Subcutaneous adipose tissue (tissue), 4 donors: Measurements from ENCODE around the gene SPATS1. TPM values are rescaled to one million over a fixed set of nuclear protein-coding genes. Genes with fewer than 3 reads are reported as not detected.

Experiments
- CTCF ChIP-seq: fragments of 450-650 bp; IDR thresholded peaks from one replicate; pipeline ENCODE4 v1.5.1; 2016; ENCODE audit warnings: low read depth, mild to moderate bottlenecking, control low read depth, antibody characterized with exemption, moderate library complexity
- total RNA-seq, 4 donors: library from RNA; depleted of rRNA; stranded (reverse); fragments of >200 nt; gene quantifications; one replicate each; pipeline ENCODE4 v1.1.0, GENCODE V29; 2016

SPATS1 gene
- total RNA-seq, 4 donors from 2014 or later = not detected

DNA sequence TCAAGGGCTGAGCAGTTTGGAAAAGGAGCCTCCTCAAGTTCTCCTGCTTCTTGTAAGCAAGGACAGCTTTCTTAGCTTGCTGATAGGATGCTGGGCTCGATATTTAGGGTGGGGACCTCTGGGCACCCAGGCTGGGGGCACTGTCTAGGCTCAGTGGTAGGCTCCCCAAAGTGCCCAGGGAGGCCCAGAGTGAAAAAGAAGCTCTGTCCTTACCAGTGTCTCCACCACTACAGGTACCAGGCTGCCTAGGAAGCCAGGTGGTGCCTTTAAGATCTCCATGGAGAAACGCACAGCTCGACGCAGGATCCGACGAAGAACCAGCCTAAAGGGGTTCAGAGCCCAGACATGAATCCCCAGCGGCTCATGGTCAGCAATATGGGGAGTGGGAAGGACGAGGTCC lies 35.7 kb upstream of the SPATS1 start:
- no peak for TF ChIP-seq CTCF

- no peak for TF ChIP-seq CTCF
Measured at GRCh38 chr6:44307217-44307616, 35.2 kb upstream of the SPATS1 start.

DNA sequence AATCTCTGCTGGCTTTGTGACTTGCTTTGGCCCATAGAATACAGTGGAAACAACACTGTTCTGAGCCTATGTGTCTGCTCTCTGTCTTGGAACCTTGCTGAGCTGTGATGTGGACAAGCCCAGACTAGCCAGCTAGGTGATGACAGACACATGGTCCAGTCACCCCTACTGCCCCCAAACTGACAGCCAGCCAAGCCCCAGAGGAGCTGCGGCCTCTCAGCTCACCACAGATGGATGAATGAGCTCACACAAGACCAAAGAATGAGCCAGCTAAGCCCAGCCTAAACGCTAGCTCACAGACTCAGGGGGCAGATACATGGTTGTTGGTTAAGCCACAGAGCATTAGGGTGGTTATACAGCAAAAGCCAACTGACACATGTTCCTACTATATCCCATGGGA lies 33.4 kb upstream of the SPATS1 start:
- TF ChIP-seq CTCF = no peak

- TF ChIP-seq CTCF = no peak
Measured at GRCh38 chr6:44309631-44310030, 32.8 kb upstream of the SPATS1 start.

DNA sequence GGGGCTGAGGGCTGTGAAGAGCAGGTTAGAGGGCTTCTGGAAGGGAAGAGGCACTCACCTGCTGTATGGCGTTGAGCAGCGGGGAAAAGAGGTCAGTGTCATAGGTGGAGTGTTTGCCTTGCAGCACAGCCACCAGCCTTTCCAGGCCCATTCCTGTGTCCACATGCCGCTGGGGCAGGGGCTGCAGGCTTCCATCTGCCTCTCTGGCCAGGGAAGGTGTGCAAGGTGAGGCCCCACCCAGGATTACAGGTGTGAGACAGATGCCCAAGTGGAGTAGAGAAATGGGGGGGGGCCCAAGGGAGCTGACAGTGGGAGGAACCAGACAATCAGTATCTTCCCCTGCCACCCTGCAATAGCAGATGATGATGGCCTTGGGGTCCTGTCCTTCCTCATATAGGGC lies 32.2 kb upstream of the SPATS1 start:
- no peak for TF ChIP-seq CTCF

GRCh38 chr6:44311304-44311703 lies 31.1 kb upstream of the SPATS1 start:
- TF ChIP-seq CTCF = no peak

DNA sequence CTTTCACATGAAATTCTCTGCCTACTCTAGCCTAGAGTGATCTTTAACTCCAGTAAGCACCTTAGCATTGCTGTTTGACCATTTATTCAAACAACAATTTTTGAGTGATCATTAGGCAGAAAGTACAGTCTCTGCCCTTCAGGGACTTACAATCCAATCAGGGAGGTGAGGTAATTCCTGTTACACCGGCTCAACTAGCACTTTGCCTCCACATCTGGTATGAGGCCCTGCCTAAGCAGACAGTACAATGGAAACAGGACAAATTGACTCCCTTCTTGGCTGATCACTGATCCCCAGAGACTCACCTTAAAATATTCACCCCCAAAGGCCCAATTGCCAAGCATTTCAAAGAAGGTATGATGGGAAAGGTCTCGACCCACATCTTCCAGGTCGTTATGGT lies 30.7 kb upstream of the SPATS1 start:
- no peak for TF ChIP-seq CTCF
